HG03520 (cell line): ENCODE measurements around the gene ANP32E.
"Not testable (repeated sequence)": the region's sequence is repeated elsewhere in the genome, so short reads cannot be mapped to it uniquely, and the experiment has no call there.

Source experiments
- ATAC-seq: cut with Tn5 transposase; IDR thresholded peaks from one replicate; pipeline ENCODE4 v1.9.1; 2021; ENCODE audit warnings: mild to moderate bottlenecking, moderate library complexity; ENCODE audit not compliant: unreplicated experiment

Gene ANP32E

GRCh38 chr1:150214099-150214756, 21.7 kb downstream of the ANP32E start:
- ATAC-seq: not testable (repeated sequence)

GRCh38 chr1:150213170-150214098, 22.5 kb downstream of the ANP32E start:
- peak; percentile 76 for ATAC-seq

GRCh38 chr1:150212070-150212469, 23.8 kb downstream of the ANP32E start:
- no peak for ATAC-seq

GRCh38 chr1:150210706-150211105, 25.2 kb downstream of the ANP32E start:
- no peak for ATAC-seq

GRCh38 chr1:150210091-150210490, 25.8 kb downstream of the ANP32E start:
- ATAC-seq: no peak

- ATAC-seq: not testable (repeated sequence)
Observed at GRCh38 chr1:150208460-150208859, 27.5 kb downstream of the ANP32E start.

- ATAC-seq: no peak
Observed at GRCh38 chr1:150207281-150207971, 28.5 kb downstream of the ANP32E start.

GRCh38 chr1:150196417-150196816, 39.5 kb downstream of the ANP32E start:
- ATAC-seq: no peak

- no peak for ATAC-seq
Observed at GRCh38 chr1:150194381-150195031, 41.4 kb downstream of the ANP32E start.

GRCh38 chr1:150192012-150192411, 43.9 kb downstream of the ANP32E start:
- ATAC-seq: no peak

GRCh38 chr1:150187560-150187931, 48.4 kb downstream of the ANP32E start:
- ATAC-seq: no peak

- ATAC-seq: no peak
Observed at GRCh38 chr1:150186789-150187559, 48.9 kb downstream of the ANP32E start.

- ATAC-seq: not testable (repeated sequence)
Observed at GRCh38 chr1:150186438-150186788, 49.5 kb downstream of the ANP32E start.

- ATAC-seq: no peak
Observed at GRCh38 chr1:150185481-150185880, 50.4 kb downstream of the ANP32E start.

GRCh38 chr1:150183061-150183460, 52.9 kb downstream of the ANP32E start:
- ATAC-seq: no peak

- no peak for ATAC-seq
Observed at GRCh38 chr1:150182247-150182646, 53.7 kb downstream of the ANP32E start.

- ATAC-seq: no peak
Observed at GRCh38 chr1:150180474-150180873, 55.4 kb downstream of the ANP32E start.

GRCh38 chr1:150179867-150180266, 56.0 kb downstream of the ANP32E start:
- no peak for ATAC-seq

- ATAC-seq: no peak
Observed at GRCh38 chr1:150178548-150178947, 57.4 kb downstream of the ANP32E start.

- ATAC-seq: no peak
Observed at GRCh38 chr1:150176593-150176992, 59.3 kb downstream of the ANP32E start.
